Femur (tissue), 1 donor: ENCODE data around the gene TEX2.
A peak's percentile ranks its signal among the peaks of the same experiment; 100 is the strongest.
"Not testable (repeated sequence)": the region's sequence is repeated elsewhere in the genome, so short reads cannot be mapped to it uniquely, and the experiment has no call there.

Experiments used
- DNase-seq: peaks from one replicate; pipeline ENCODE4 v3.0.0-alpha.2; 2017

Gene TEX2

GRCh38 chr17:64232466-64233262 lies 30.4 kb downstream of the TEX2 start:
- no peak for DNase-seq

- no peak for DNase-seq
Observed at GRCh38 chr17:64231567-64232141, 31.4 kb downstream of the TEX2 start.

GRCh38 chr17:64230791-64231408 lies 32.2 kb downstream of the TEX2 start:
- DNase-seq = no peak

- no peak for DNase-seq
Observed at GRCh38 chr17:64229815-64230728, 33.0 kb downstream of the TEX2 start.

GRCh38 chr17:64226132-64226531 lies 36.9 kb downstream of the TEX2 start:
- DNase-seq = no peak

- DNase-seq = no peak
Observed at GRCh38 chr17:64225410-64225809, 37.6 kb downstream of the TEX2 start.

- DNase-seq = no peak
Observed at GRCh38 chr17:64223931-64224629, 39.0 kb downstream of the TEX2 start.

- DNase-seq = no peak
Observed at GRCh38 chr17:64223283-64223682, 39.8 kb downstream of the TEX2 start.

- DNase-seq = no peak
Observed at GRCh38 chr17:64221679-64222078, 41.4 kb downstream of the TEX2 start.

GRCh38 chr17:64220604-64221003 lies 42.5 kb downstream of the TEX2 start:
- not testable (repeated sequence) for DNase-seq

GRCh38 chr17:64219571-64219970 lies 43.5 kb downstream of the TEX2 start:
- DNase-seq = no peak

- no peak for DNase-seq
Observed at GRCh38 chr17:64218066-64218465, 45.0 kb downstream of the TEX2 start.

- DNase-seq = no peak
Observed at GRCh38 chr17:64217249-64217691, 45.8 kb downstream of the TEX2 start.

GRCh38 chr17:64216338-64217248 lies 46.5 kb downstream of the TEX2 start:
- peak; percentile 38 for DNase-seq

GRCh38 chr17:64216000-64216337 lies 47.1 kb downstream of the TEX2 start:
- no peak for DNase-seq

GRCh38 chr17:64214950-64215349 lies 48.1 kb downstream of the TEX2 start:
- DNase-seq = no peak

- no peak for DNase-seq
Observed at GRCh38 chr17:64213995-64214811, 48.9 kb downstream of the TEX2 start.

GRCh38 chr17:64212122-64212521 lies 50.9 kb downstream of the TEX2 start:
- DNase-seq = no peak

- DNase-seq = no peak
Observed at GRCh38 chr17:64209983-64210382, 53.1 kb downstream of the TEX2 start.

GRCh38 chr17:64209356-64209941 lies 53.6 kb downstream of the TEX2 start:
- DNase-seq = no peak
